PC-9 (cell line): ENCODE measurements around the gene MFAP3.

Source experiments
- EZH2 ChIP-seq: fragments of 200-600 bp; sonication (generic); IDR thresholded peaks from 2 replicates; pipeline ENCODE4 v1.8.0; 2017; ENCODE audit warnings: antibody characterized with exemption, low read depth
- TF ChIP-seq, protein P1 (sequence below): fragments of 200-600 bp; sonication (generic); conservative IDR thresholded peaks from 2 replicates; pipeline ENCODE4 v1.6.1; 2017; ENCODE audit warnings: mixed run types, antibody characterized with exemption, mild to moderate bottlenecking, moderate library complexity

DNA sequence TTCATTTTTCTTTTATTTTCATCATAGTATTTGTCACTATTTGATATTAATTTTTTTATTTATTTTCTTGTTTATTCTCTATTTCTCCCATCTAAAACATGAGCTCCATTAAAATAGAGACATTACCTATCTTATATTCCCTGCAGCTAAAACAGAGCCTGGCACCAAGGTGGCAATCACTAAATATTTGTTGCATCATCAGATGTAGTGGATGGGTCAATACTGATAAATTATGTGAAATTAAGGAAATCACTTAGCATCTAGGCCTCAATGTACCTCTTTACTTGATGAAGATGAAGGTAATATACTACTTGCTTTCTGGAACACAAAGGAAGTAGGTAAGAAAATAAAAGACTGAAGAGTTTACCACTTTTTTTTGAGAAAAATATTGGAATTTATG is 24.6 kb downstream of the MFAP3 start:
- TF ChIP-seq, protein P1, sequence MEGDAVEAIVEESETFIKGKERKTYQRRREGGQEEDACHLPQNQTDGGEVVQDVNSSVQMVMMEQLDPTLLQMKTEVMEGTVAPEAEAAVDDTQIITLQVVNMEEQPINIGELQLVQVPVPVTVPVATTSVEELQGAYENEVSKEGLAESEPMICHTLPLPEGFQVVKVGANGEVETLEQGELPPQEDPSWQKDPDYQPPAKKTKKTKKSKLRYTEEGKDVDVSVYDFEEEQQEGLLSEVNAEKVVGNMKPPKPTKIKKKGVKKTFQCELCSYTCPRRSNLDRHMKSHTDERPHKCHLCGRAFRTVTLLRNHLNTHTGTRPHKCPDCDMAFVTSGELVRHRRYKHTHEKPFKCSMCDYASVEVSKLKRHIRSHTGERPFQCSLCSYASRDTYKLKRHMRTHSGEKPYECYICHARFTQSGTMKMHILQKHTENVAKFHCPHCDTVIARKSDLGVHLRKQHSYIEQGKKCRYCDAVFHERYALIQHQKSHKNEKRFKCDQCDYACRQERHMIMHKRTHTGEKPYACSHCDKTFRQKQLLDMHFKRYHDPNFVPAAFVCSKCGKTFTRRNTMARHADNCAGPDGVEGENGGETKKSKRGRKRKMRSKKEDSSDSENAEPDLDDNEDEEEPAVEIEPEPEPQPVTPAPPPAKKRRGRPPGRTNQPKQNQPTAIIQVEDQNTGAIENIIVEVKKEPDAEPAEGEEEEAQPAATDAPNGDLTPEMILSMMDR, result no peak
- no peak for TF ChIP-seq EZH2
